HG02973 (cell line): ENCODE data around the gene SPATA33.
"Not testable (repeated sequence)": the region's sequence is repeated elsewhere in the genome, so short reads cannot be mapped to it uniquely, and the experiment has no call there.

Experiments used
- ATAC-seq: cut with Tn5 transposase; IDR thresholded peaks from one replicate; pipeline ENCODE4 v1.9.1; 2021; ENCODE audit warnings: moderate library complexity; ENCODE audit not compliant: unreplicated experiment

Gene SPATA33

DNA sequence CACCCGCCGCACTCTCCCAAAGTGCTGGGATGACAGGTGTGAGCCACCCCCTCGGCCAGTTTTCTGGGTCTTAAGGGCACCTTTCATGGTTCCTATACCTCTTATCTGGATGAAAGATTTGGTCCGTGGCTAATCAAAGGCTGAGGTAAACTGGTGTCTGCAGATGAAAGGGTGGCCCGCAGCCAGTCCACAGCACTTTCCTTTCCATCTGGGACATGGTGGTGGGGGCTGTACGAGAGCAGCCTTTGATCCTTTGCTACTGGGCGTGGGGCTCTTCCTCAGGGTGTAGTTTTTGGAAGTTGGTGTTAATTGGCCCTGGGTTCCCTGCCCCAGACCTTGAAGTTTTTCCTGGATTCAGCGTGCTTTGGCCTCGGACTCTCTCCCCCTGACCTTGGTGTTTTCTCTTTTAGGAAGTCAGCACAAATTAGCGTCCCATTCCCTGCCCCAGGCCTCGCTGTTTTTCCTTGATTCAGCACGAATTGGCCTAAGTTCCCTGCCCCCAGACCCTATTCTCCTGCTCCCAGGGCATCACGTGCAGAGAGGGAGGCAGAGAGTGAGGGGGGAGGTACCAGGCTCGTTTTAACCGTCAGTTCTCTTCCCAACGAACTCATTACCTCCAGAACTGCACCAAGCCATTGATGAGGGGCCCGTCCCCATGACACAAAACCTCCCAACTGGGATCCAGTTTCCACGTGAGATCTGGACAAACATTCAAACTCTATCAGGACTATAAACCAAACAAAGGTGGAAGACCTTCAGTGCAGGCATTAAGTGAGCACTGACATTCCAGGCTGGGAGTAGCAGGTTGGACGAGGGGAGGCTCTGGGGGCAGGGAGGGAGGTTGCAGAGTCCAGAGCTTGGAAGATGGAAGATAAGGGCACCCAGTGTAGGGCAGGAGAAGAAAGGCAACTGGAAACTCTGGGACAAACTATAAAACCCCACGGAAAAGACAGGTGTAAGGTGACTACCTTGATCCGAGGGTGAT, 32.6 kb upstream of the SPATA33 start:
- ATAC-seq = no peak

DNA sequence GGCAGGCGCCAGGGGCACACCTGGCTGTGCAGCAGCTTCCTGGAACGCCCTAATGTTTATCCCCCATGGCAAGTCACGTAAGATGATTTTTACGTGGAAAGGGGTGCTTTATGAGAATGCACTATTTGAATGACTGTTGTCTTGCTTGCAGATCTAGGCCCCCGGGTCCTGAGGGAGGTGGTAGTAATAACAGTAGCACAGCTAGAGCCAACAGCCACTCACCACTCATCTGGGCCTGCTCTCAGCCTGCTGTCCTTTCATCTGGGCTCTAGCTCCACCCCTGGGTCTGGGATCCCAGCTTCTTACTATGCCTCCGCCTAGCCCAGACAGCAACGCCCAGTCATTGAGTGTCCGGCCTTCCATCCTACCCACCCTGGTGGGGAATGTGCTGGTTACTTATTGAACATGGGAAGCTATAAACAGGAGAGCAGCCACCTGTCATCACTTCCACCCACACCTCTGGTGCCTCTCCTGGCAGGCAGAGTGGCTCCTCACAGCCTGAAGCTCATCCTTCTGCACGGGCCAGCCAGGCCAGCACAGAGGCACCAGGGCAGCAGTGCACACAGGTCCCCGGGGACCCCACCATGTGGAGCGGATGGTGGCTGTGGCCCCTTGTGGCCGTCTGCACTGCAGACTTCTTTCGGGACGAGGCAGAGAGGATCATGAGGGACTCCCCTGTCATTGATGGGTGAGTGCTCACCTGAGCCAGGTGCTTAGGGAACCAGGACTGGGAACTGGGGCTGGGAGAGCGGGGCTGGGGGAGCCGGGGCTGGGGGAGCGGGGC, 27.6 kb upstream of the SPATA33 start:
- no peak for ATAC-seq

DNA sequence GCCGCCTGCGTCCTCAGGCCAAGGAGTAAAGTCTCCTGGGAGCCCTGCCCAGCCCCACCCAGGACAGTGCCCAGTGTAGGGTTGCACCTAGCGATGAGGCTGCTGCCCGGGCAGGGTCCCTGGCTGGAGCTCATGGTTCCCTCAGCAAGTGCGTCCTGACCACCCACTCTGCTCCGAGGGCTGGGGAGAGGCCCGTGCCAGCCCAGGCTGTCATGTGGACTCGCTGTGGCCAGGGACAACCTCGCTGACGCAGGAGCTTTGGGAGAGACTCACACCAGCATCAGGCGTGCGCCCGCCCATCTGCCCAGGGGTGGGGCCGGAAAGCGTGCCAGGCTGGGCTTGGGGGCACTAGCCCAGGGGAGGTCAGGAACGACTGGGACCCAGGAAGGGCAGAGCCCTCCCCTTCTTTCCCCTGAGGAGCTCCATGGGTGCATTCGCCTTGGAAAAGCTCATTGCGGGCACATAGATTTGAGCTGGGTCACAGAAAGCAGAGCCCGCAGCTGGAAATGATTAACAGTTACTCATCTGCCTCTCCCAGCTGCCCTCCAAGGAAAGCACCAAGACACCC, 24.5 kb upstream of the SPATA33 start:
- ATAC-seq = no peak

DNA sequence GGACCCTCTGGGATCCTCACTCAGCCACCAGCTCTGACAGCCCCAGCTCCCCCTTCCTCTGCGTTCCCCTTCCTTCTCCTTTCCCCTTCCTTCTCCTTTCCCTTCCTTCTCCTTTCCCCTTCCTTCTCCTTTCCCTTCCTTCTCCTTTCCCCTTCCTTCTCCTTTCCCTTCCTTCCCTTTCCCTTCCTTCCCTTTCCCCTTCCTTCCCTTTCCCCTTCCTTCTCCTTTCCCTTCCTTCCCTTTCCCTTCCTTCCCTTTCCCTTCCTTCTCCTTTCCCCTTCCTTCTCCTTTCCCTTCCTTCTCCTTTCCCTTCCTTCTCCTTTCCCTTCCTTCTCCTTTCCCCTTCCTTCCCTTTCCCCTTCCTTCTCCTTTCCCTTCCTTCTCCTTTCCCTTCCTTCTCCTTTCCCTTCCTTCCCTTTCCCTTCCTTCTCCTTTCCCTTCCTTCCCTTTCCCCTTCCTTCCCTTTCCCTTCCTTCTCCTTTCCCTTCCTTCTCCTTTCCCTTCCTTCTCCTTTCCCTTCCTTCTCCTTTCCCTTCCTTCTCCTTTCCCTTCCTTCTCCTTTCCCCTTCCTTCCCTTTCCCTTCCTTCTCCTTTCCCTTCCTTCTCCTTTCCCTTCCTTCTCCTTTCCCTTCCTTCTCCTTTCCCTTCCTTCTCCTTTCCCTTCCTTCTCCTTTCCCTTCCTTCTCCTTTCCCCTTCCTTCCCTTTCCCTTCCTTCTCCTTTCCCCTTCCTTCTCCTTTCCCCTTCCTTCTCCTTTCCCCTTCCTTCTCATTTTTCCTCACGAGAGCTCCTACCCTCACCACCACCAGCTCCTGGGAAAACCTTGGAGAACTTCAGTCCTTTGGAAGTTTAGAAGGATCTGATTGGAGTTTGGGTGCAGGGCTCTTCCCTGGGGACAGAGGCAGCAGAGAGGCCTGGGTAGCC, 22.9 kb upstream of the SPATA33 start:
- not testable (repeated sequence) for ATAC-seq

DNA sequence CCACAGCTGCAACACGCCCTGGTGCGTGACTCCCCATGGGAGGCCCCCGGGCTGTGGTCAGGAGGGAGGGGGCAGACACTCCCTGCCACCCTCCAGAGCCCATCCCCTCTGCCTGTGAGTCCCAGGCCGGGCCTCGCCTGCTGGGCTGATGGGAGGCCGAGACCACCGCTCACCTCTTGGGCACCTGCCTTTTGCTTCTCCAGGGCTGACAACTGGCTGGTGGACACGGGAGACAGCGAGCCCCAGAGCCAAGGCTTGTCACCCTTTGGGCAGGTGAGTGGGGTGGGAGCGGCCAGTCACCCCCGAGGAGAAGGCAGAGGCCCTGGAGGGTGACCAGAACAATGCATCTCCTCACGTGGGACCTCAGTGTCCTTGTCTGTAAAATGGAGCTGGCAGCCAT, 21.0 kb upstream of the SPATA33 start:
- ATAC-seq = no peak

DNA sequence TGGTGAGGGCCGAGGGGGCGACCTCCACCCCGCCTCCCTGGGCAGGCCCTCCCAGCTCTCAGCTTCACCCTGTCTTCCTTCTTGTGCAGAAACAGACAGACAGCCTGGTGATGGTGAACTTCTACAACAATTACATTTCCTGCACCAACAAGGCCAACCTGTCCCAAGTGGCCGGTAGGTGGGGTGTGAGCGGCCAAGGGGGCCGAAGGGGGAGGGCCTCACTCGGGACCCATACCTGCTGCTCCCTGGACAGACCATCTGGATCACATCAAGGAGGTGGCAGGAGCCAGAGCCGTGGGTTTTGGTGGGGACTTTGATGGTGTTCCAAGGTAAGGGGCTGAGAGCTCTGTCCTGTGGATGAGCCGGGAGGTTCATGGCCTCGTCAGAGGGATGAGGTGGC, 20.3 kb upstream of the SPATA33 start:
- ATAC-seq = no peak

DNA sequence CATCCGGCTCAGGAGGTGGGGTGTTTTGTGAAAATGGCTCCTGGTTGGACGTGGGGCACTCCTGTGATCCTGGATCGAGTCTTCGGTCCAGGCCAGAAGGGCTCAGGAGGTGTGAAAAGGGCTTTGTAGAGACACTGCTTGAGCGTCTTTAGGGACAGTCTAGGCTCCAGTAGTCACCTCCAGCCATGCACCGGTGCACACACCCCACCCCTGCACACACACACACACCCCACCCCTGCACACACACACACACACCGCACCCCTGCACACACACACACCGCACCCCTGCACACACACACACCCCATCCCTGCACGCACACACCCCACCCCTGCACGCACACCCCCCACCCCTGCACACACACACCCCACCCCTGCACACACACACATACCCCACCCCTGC, 19.2 kb upstream of the SPATA33 start:
- no peak for ATAC-seq

DNA sequence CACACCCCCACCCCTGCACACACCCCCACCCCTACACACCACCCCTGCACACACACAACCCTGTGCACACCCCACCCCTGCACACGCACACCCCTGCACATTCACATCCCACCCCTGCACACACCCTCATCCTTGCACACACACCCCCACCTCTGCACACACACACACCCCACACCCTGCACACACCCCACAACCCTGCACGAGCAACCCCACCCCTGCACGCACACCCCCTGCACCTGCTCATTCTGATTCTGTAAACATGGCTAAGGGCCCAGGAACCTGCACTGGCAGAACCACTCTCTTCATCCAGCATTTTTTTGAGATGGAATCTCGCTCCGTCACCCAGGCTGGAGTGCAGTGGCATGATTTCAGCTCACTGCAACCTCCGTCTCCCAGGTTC, 18.3 kb upstream of the SPATA33 start:
- ATAC-seq = no peak

DNA sequence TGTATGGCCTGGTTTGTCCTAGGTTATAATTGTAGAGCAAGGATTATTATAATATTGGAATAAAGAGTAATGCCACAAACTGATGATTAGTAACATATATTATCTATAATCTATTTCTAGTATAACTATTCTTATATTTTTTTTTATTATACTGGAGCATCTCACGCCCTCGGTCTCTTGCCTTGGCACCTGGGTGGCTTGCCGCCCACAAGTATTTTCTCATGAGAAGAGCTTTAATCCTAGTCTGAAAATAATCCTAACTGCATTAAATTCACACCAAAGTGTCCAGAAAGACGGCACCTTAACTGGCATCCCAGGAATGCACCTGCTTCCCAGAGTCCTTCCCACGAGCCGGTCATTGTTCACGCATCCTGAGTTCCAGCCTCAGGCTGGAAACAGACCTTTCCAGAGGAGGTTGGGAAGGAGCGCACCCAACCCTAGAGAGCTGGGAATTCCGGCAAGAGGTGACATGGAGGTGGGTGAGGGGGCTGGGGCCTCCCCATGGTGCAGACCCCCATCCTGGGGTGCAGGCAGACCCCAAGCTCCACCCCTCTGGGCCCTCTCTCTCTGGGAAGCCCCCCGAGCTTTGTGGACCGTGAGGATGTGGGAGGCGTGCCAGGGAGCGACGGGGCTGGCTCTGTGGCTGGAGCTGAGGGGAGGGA, 16.0 kb upstream of the SPATA33 start:
- ATAC-seq = no peak

DNA sequence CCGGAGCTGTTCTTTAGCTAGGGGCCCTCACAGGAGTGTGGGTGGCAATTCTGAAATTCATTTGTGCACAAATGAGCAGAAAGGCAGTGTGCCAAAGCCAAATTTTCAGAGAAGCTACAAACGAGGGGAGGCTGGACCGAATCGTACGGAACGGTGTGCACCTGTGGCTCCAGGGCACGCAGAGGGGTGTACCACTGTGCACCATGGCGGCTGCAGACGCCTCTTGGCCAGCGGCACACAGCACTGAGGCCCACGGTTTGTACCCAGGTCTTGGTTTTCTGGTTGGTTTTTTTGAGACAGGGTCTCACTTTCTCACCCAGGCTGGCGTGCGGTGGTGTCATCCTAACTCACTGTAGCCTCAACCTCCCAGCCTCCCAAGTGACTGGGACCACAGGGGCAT, 15.1 kb upstream of the SPATA33 start:
- no peak for ATAC-seq

DNA sequence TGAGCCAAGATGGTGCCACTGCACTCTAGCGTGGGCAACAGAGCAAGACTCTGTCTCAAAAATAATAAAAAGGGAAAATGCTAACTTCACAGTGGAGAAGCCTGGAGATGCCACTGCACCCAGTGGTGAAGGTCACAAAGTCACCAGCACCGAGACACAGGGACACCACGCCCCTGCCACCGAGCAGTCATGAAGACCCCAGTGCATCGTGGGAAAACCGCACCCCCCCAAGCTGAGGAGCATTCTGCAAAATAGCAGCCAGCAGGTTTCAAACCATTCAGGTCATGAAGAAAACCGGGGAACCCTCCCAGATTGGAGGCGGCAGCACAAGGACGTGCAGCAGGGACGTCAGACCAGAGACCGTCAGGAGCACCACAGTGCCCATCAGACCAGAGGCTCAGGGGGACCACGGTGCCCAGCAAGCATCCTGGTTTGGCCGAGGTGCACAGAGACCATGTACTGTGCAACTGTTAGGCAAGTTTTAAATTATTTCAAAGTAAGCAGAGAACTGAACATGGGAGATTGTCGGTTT, 13.8 kb upstream of the SPATA33 start:
- ATAC-seq = no peak

DNA sequence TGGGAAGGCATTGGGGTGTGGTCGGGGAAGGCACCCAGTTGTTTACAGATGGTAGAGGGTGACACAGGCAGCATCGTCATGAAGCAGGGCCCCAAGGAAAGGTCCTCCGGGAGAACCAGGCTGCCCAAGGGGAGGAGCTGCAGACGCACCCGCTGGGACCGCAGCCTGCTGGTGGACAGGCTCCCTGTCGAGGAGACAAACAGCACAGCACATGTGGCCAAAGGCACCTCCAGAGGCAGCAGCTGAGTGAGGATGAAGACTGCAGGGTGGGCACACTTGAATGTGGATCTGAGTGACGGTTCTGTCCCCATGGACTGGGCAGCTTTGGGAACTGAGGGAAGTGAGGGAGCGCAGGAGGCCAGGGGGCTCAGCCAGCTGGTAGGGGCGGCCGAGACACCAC, 12.5 kb upstream of the SPATA33 start:
- ATAC-seq = no peak

DNA sequence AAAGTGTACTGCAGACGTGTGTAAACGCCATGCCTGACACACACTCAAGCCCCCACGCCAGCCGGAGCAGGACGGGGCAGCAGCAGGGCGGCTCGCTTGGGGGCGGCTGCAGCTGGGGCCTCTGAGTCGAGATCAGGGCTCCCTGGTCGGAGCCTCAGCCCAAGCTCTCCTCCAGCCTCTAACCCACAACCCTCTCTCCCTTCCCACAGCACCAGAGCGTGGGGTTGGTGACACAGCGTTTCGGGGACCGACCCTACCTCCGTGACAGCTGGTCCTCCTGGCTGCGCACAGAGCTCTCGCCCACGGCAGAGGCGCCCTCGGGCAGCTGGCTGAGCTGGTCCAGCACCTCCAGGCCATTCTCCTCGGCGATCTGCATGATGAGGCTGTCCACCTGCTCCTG, 11.4 kb upstream of the SPATA33 start:
- ATAC-seq = no peak

DNA sequence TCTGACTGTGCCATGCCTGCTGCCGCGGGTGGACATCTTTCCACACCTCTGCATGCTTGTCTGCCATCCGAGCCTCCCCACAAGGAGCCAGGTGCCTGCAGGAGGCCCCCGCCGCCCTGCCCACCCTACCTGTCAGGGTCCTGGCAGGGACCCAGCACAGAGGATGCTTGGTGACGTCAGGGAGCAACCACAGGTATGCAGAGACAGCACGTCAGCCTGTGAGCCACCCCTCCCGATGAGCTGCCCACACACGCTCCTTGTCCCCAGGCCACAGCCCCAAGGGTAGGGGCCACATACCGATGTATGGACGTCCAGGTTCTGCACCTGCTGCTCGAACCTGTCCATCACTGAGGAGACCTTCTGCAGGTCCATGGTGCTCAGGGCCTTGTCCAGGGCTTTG, 10.7 kb upstream of the SPATA33 start:
- ATAC-seq = no peak

DNA sequence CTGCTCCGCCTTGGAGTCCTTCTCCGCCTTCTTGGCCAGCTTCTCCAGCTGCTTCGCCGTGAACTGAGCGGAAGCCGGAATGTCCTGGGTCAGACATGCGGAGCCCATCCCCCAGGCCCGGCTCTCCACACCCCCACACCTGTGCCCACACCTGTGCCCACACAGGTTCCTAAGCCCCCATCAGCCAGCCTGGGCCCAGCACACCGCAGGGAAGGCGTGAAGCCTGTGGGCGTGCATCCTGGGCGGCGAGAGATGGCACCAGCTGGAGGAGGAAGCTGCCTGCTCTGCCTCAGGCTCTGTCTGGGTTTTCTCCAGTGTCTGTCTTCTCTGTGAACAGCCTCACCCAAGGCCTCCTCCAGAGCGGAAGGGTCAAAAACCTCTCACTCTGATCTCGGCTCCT, 6.1 kb upstream of the SPATA33 start:
- no peak for ATAC-seq

DNA sequence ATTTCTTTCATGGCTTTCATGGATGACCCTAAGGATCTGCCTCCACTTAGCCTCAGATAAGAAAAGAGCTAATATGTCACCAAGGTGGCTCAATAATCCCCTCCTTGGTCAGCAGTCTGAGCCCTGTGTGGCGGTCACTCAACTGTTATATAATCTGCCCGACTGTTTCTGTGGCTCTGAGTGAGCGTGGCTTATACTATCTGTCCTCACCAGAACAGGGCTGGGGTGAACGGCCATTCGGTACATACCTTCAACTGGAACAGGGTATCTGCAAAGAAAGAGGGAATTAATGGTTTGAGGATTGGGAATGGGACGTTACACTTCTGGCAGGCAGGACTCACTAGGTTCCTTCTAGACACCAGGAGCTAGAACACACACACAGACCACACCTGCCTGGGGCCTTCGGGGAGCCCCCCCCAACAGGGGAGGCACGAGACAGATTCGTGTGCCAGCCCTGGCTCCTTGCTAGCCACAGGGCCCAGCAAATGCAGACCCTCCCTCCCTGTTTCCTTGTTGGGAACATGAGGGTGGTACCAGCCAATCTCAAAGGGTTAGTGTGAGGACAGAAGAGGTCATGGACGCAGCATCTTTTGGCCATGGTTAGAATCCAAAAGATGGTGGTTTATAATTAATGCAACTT, 3.9 kb upstream of the SPATA33 start:
- no peak for ATAC-seq

DNA sequence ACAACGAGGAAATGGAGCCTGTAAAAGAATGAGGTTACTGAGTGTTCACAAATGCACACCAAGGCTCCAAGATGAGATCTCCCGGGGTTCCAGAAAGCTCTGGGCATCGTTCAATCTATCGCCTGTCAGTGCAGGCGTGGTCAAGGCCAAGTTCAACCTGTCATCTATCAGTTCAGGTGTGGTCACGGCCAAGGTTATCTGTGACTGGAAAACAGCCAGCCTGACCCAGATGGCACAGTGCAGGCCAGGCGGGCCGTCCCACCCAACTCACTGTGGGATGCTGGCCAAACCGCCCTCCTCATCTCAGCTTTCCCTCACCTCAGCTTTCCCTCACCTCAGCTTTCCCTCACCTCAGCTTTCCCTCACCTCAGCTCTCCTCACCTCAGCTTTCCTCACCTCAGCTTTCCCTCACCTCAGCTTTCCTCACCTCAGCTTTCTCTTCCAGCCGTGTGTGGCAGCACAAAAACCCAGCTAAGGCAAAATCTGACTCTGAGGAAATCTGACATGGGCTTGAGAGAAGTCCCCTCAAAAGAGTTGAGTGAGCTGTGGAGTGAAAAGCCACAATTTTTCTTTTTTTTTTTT, 2.5 kb upstream of the SPATA33 start:
- no peak for ATAC-seq

DNA sequence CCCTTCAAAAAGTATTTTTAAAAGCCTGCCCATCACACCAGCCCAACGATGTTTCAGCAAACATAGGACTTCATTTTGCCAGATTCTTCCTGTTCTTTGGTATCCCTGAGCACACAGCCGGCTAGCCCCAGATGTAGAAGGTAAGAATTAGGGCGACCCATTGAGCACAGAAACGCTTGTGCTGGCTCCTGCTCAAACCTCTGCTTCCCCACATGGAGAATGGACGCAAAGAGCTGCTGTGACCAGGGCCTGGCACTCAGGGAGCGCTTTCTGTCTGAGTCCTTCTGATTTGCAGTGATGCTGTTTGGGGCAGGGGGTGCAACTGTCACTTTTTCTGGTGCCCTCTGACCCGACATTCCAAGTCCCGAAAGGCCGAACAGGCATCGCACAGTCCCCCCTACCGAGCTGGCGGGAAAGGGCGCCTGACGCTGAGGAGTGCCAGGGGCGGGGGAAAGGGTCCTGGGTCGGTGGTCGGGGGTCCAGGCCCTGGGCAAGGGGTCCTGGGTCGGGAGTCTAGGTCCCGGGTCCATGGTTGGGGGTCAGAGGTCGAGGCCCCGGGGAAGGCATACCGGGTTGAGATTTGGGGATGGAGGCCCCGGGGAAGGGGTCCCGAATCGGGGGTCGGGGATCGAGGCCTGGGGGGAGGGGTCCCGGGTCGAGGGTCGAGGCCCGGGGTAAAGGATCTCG, 1.1 kb upstream of the SPATA33 start:
- no peak for ATAC-seq
